ENCODE data around the gene DSTYK. TPM values are rescaled to one million over a fixed set of nuclear protein-coding genes. Genes with fewer than 3 reads are reported as not detected.
"Not testable (repeated sequence)": the region's sequence is repeated elsewhere in the genome, so short reads cannot be mapped to it uniquely, and the experiment has no call there.

DSTYK gene
- total RNA-seq, 1 experiment from 2014 or later: 10.2 TPM

DNA sequence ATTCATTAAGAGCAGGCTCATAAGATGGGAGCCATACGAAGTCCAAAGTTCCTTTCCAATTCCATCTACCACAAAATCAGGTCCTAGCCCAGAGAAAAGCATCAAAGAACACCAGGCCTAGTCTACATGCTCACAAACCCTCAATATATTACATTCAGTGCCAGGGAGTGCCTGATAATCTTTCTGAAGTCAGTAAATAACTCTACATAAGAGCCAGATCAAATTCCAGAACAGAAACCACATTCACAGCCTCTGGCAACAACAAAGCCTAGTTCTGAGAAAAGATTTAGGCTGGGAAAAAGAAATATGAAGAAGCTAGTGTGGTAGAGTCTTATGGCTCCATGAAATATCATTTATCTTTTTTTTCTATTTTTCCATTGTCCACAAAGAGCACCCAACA lies 49.2 kb downstream of the DSTYK start:
- H3K27me3 ChIP-seq (replicated peaks): no peaks in the 10 kb centered on the region
- peaks cover 66% of the 10 kb centered on the region for H3K36me3 ChIP-seq
- no peak overlapping the region for H3K27ac ChIP-seq
- H3K4me1 ChIP-seq (replicated peaks): peaks cover 7% of the 10 kb centered on the region
- H3K9me3 ChIP-seq (replicated peaks): no peaks in the 10 kb centered on the region
- no peak for DNase-seq (ENCODE audit: low read depth in 1 of 2, low spot score in 2 of 2)
- no peak overlapping the region for H3K4me3 ChIP-seq

DNA sequence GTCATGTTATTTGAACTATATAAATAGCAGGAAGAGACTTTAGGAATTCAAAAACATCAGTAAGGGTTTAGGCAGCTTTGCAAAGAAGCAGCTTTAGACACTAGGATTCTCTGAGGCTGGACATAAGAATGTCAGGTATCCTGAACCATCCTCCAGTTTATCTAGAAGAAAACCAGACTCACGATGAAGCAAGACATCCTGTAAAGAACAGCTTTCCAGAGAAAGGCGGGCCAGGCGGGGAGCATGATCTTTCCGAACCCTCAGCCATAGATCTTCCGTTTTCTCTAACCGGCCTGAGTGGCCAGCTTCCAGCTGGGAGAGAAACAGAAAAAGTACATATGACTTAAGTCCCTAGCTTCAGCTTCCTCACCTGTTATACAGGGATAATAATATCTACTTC lies 50.4 kb downstream of the DSTYK start:
- peaks cover 72% of the 10 kb centered on the region for H3K36me3 ChIP-seq
- no peak for DNase-seq (ENCODE audit: low read depth in 1 of 2, low spot score in 2 of 2)
- no peaks in the 10 kb centered on the region for H3K27me3 ChIP-seq (replicated peaks)
- no peak overlapping the region for H3K4me3 ChIP-seq
- H3K4me1 ChIP-seq (replicated peaks): peaks cover 7% of the 10 kb centered on the region
- no peak overlapping the region for H3K27ac ChIP-seq
- peaks cover 3% of the 10 kb centered on the region for H3K9me3 ChIP-seq (replicated peaks)

DNA sequence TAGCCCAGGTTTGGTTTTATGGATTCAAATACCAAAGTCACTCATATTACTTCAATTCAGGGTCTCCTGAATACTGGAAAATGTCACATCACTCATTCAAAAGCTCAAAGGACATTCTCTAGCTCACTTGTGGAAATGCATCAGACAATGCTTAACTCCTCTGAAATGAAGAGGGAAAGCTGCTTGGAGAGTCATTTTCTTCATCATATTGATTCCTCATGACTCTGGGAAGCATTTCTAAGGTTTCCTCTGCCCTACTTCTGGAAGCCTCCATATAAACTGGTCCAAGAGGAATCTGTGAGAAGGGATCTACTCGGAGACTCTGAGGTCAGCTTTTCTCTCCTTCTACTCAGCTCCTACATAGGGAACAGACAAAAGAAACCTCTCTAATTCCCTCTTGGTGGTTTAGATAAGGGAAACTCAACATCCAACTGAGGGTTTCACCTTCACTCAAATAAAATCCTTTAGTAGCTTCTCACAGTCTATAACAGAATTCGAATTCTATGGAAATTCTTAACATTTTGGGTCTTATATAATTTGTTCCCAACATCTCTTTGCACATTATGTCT lies 53.4 kb downstream of the DSTYK start:
- H3K36me3 ChIP-seq: peaks cover 69% of the 10 kb centered on the region
- no peaks in the 10 kb centered on the region for H3K27me3 ChIP-seq (replicated peaks)
- no peak overlapping the region for H3K27ac ChIP-seq
- peaks cover 7% of the 10 kb centered on the region for H3K9me3 ChIP-seq (replicated peaks)
- no peak overlapping the region for H3K4me3 ChIP-seq
- H3K4me1 ChIP-seq (replicated peaks): peaks cover 7% of the 10 kb centered on the region
- no peak for DNase-seq (ENCODE audit: low read depth in 1 of 2, low spot score in 2 of 2)

DNA sequence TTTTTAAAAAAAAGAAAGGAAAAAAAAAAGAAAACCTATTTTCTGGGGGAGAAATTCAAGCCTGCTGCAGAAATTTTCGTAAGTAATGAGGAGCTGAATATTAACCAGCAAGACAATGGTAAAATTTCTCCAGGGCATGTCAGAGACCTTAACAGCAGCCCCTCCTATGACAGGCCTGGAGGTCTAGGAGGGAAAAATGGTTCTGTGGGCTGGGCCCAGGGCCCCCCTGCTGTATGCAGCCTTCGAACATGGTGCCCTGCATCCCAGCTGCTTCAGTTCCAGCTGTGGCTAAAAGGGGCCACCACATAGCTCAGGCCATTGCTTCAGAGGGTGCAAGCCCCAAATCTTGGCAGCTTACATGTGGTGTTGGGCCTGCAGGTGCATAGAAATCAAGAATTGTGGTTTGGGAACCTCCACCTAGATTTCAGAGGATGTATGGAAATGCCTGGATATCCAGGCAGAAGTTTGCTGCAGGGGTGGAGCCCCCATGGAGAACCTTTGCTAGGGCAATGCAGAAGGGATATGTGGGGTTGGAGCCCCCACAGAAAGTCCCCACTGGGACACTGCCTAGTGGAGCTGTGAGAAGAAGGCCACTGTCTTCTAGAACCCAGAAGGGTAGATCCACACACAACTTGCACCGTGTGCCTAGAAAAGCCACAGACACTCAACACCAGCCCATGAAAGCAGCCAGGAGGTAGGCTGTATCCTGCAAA lies 55.7 kb downstream of the DSTYK start:
- H3K27me3 ChIP-seq (replicated peaks); DNase-seq (ENCODE audit: low read depth in 1 of 2, low spot score in 2 of 2); H3K4me3 ChIP-seq; H3K4me1 ChIP-seq (replicated peaks); H3K27ac ChIP-seq; H3K9me3 ChIP-seq (replicated peaks): not testable (repeated sequence)
- peaks cover 53% of the 10 kb centered on the region for H3K36me3 ChIP-seq

DNA sequence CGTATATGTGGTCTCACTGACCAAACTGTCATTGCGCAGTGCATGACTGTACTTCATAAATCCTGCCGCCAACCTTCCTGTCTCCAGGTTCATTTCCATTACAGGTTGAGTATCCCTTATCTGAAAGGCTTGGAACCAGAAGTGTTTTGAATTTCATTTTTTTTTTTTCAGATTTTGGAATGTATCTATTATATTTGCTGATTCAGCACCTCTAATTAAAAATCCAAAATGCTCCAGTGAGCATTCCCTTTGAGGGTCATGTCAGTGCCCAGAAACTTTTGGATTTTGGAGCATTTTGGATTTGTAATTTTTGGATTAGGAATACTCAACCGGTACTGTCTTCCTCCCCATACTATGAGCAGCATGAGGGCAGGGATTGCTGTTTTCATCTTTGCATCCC lies 59.0 kb downstream of the DSTYK start:
- Histone ChIP-seq H3K4me3 (no peak overlapping the region), H3K4me1 (replicated peaks) (peaks cover 6% of the 10 kb centered on the region), H3K9me3 (replicated peaks) (peaks cover 7% of the 10 kb centered on the region), H3K27ac (no peak overlapping the region), H3K27me3 (replicated peaks) (no peaks in the 10 kb centered on the region), H3K36me3 (peaks cover 38% of the 10 kb centered on the region)
- no peak for DNase-seq (ENCODE audit: low read depth in 1 of 2, low spot score in 2 of 2)

DNA sequence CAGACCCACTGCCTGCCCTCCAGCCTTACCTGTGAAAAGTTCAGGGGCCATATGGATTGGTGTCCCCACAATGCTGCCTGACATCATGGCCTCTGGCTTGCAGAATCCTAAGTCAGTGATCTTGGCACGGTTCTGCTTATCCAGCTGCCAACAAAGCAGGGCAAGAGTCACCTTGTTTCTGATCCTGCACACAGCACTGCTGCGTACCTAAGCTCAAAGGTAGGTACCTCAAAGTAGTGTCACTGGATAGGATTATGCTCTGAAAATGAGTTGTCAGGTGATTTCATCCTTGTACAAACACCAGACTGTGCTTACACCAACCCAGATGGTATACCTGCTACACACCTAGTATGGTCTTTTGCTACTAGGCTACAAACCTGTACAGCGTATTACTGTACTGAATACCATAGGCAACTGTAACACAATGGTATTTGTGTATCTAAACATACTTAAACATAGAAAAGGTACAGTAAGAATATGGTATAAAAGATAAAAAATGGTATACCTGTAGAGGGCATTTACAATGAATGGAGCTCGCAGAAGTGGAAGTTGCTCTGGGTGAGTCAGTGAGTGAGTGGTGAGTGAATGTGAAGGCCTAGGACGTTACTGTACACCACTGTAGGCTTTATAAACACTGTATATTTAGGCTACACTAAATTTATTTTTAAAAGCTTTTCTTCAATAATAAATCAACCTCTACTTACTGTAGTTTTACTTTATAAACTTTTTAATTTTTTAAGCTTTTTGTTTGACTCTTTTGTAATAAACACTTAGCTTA lies 60.7 kb downstream of the DSTYK start:
- Histone ChIP-seq H3K27me3 (replicated peaks) (no peaks in the 10 kb centered on the region), H3K36me3 (peaks cover 24% of the 10 kb centered on the region), H3K27ac (no peak overlapping the region), H3K4me1 (replicated peaks) (peaks cover 22% of the 10 kb centered on the region), H3K9me3 (replicated peaks) (peaks cover 2% of the 10 kb centered on the region), H3K4me3 (no peak overlapping the region)
- no peak for DNase-seq (ENCODE audit: low read depth in 1 of 2, low spot score in 2 of 2)

DNA sequence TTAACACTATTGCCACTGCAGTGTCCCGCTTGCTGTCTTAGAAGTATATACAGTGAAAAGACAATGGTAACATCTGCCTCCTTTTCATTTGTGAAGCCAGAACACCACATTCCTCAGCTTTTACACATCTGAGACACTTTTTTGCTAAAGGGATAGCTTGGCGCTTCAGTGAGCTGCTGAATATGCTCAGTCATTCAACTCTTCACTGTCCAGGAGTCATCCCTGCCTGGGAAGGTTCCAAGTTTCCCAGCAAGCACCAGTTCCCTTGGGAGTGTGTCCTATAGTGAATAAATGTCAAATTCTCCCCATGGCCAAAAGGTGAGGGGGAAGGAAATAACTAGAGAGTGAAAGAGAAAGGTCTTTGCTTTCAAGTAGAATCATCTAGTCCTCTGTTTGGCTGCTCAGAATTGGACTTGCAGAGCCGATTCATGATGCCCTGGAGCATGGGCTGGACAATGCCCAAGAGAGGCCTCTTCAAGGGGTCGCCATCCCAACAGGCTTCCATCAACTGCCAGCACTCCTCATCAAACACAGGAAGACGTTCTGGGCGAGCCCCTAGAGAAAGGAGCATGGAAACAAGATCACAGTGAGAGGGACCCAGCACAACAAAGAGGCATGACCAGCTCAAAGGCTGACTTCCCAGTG lies 64.2 kb downstream of the DSTYK start:
- H3K4me1 ChIP-seq (replicated peaks): peaks cover 48% of the 10 kb centered on the region
- H3K27me3 ChIP-seq (replicated peaks): no peaks in the 10 kb centered on the region
- H3K9me3 ChIP-seq (replicated peaks): no peaks in the 10 kb centered on the region
- no peak overlapping the region for H3K4me3 ChIP-seq
- peak overlapping the region; percentile 52 for H3K27ac ChIP-seq
- DNase-seq (ENCODE audit: low read depth in 1 of 2, low spot score in 2 of 2): peak; percentile 80 to 87
- H3K36me3 ChIP-seq: peaks cover 17% of the 10 kb centered on the region

DNA sequence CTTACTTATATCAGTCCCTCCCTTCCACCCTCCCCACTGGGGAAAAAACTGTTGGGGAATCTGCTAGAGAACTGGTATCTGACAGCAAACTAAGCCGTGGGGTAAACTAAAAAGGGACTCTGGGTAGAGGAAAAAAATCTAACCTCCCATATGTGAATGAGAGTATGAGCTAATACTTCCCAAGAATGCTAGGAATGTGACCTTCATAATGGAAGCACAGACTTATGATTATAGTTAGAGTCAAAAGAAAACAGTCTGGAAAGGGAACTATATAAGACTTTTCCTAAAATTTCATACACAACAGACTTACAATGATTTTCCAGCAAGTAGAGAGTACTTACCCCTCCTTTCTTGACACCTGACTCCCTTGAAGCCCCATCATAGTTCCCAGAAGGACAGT lies 66.8 kb downstream of the DSTYK start:
- H3K27ac ChIP-seq: peak overlapping the region; percentile 80

DNA sequence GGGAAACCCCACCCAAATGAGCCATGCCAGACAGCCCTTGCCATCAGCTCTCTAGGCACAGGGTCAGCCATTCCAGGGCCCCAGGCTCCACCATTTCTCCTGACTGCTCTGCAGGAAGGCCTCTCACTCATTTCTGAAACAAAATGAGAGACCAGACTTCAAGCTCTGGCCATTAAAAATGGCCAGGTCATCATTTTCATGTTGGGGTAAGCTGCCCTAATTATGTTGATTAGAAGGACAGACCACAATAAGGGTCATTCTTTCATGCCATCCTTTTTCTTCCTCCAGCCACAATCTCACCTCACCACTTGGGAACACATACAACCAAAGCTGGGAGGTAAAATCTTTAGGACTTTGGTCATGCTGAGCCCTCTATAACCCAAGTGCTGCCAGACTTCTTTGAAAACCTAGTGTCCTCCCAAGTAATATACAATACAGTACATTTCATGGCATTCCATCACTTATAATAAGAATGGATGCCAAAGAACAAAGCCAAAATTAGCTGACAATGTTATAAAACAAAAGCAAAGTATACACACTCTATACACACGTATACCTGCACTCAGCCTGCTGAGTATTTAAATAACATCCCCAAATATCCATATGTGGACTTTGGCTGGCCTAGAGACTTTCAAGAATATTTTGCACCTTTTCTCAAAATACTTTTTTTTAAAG lies 67.3 kb downstream of the DSTYK start:
- Histone ChIP-seq H3K27me3 (replicated peaks) (no peaks in the 10 kb centered on the region), H3K4me1 (replicated peaks) (peaks cover 58% of the 10 kb centered on the region), H3K4me3 (no peak overlapping the region), H3K27ac (peak overlapping the region; percentile 80), H3K9me3 (replicated peaks) (no peaks in the 10 kb centered on the region), H3K36me3 (peaks cover 6% of the 10 kb centered on the region; the same call in 1 of the 2 replicates)
- DNase-seq (ENCODE audit: low read depth in 1 of 2, low spot score in 2 of 2): no peak

More for the DNA sequence above, 66.8 kb downstream of the DSTYK start:
- peaks cover 8% of the 10 kb centered on the region; the same call in 1 of the 2 replicates for H3K36me3 ChIP-seq
- H3K9me3 ChIP-seq (replicated peaks): no peaks in the 10 kb centered on the region
- peaks cover 58% of the 10 kb centered on the region for H3K4me1 ChIP-seq (replicated peaks)
- H3K27me3 ChIP-seq (replicated peaks): no peaks in the 10 kb centered on the region
- peak in 1 of 2 experiments; percentile 77 for DNase-seq (ENCODE audit: low read depth in 1 of 2, low spot score in 2 of 2)
- H3K4me3 ChIP-seq: no peak overlapping the region

DNA sequence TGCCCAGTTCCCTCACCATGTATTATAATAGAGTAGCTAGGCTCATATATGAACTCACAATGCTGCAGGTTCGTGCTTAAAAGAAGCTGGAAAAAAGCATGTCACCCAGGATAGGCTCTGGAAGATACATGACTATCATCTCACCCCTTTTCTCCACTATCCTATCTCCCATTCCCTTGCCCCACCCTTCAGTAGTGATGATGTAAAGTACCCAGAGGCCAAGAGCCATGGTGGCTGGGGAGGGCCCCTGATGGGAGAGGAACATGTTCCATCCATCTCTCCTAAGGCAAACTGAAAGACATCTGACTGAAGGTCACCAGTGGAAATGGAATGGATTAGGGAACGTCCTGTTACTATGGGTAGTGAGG lies 69.4 kb downstream of the DSTYK start:
- Histone ChIP-seq H3K4me3 (no peak overlapping the region), H3K27ac (no peak overlapping the region), H3K27me3 (replicated peaks) (no peaks in the 10 kb centered on the region)

DNA sequence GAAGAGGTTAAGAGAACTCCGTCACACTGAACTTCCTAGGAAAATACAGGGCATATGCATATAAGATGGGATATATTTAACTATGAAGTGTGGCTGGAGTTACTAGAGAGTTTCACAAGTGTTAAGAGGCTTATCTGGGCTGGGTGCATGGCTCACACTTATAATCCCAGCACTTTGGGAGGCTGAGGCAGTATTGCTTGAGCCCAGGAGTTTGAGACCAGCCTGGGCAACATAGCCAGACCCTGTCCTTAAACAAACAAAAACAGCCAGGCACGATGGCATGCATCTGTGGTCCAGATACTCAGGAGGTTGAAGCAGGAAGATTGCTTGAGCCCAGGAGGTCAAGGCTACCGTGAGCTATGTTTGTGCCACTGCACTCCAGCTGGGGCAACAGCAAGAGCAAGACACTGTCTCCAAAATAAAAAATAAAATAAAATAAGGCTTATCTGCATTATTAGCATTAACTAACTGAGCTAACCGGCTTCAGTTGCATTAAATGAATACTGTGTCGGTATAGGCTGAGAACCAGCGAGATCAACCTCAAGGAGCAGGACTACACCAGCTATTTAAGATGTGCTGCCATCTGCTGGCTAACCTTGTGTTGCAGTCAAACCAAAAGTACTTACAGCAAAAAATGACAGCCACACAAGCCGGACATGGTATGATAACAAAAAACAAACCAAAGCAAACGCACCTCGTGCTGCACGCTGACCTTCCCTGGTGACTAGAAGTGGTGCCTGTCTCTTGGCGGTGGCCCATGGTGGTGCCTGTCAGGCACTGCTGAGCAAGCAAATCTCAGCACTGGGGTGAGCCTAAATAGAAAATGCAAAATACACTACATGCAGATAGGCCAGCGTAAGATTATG lies 70.0 kb downstream of the DSTYK start:
- Histone ChIP-seq H3K27ac (no peak overlapping the region), H3K9me3 (replicated peaks) (no peaks in the 10 kb centered on the region), H3K27me3 (replicated peaks) (no peaks in the 10 kb centered on the region), H3K4me1 (replicated peaks) (peaks cover 43% of the 10 kb centered on the region), H3K4me3 (no peak overlapping the region), H3K36me3 (0 out of 2 replicates have a peak, but pooled peaks cover 2% of the 10 kb centered on the region)
- peak; percentile 72 to 82 for DNase-seq (ENCODE audit: low read depth in 1 of 2, low spot score in 2 of 2)

More for the DNA sequence above, 69.4 kb downstream of the DSTYK start:
- no peaks in the 10 kb centered on the region for H3K9me3 ChIP-seq (replicated peaks)
- H3K4me1 ChIP-seq (replicated peaks): peaks cover 49% of the 10 kb centered on the region
- DNase-seq (ENCODE audit: low read depth in 1 of 2, low spot score in 2 of 2): no peak
- H3K36me3 ChIP-seq: 0 out of 2 replicates have a peak, but pooled peaks cover 2% of the 10 kb centered on the region

DNA sequence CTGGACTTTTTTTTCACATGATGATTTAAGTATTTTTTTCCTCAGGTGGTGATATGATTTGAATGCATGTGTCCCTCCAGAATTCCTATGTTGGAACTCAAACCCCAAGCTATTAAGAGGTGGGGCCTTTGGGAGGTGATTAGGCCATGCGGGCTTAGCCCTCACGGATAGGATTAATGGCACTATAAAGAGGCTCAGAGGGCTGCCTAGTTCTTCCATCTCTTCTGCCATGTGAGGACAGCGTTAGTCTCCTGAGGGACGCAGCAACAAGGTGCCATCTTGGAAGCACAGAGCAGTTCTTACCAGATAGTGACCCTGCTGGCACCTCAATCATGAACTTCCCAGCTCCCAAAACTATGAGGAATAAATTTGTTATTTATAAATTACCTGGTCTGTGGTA lies 71.4 kb downstream of the DSTYK start:
- H3K27ac ChIP-seq: no peak overlapping the region
- H3K9me3 ChIP-seq (replicated peaks): no peaks in the 10 kb centered on the region
- H3K36me3 ChIP-seq: no peaks in the 10 kb centered on the region
- no peaks in the 10 kb centered on the region for H3K27me3 ChIP-seq (replicated peaks)
- no peak for DNase-seq (ENCODE audit: low read depth in 1 of 2, low spot score in 2 of 2)
- H3K4me3 ChIP-seq: no peak overlapping the region
- peaks cover 29% of the 10 kb centered on the region for H3K4me1 ChIP-seq (replicated peaks)

Measured in SJSA1 (cell line).